ENCODE data around the gene MPV17.

Gene MPV17

GRCh38 chr2:27263287-27264252 lies 59.3 kb downstream of the MPV17 start:
- no peak for DNase-seq

GRCh38 chr2:27262379-27263286 lies 60.3 kb downstream of the MPV17 start, which contains the start of gene SLC30A3:
SLC30A3 (minus strand) TSS chr2:27263047; CDS start chr2:27262906, 141 bp downstream.
- DNase-seq: no peak

GRCh38 chr2:27261926-27262298 lies 61.0 kb downstream of the MPV17 start:
- DNase-seq: no peak

GRCh38 chr2:27261241-27261925 lies 61.5 kb downstream of the MPV17 start:
- DNase-seq: no peak

Measured in DMS79 (cell line).